IgD-negative memory B cell (primary cell): ENCODE data around the gene CNTNAP2. TPM values are rescaled to one million over a fixed set of nuclear protein-coding genes. Genes with fewer than 3 reads are reported as not detected.
"Not testable (repeated sequence)": the region's sequence is repeated elsewhere in the genome, so short reads cannot be mapped to it uniquely, and the experiment has no call there.

Experiments used
- H3K27ac Mint-ChIP-seq, 3 donors: one replicate each; pipeline ENCODE4 v1.8.0; 2020 to 2022; ENCODE audit warnings: mild to moderate bottlenecking in 3 of 3, mixed read lengths in 3 of 3, moderate library complexity in 1 of 3
- H3K27me3 Mint-ChIP-seq: one replicate; pipeline ENCODE4 v1.8.0; 2021; ENCODE audit warnings: mixed read lengths
- H3K36me3 Mint-ChIP-seq: one replicate; pipeline ENCODE4 v1.8.0; 2020; ENCODE audit warnings: mild to moderate bottlenecking, mixed read lengths
- H3K4me1 Mint-ChIP-seq, 3 donors: one replicate each; pipeline ENCODE4 v1.8.0; 2020 to 2022; ENCODE audit warnings: mixed read lengths in 3 of 3, mild to moderate bottlenecking in 1 of 3
- H3K4me3 Mint-ChIP-seq, 4 donors: one replicate each; pipeline ENCODE4 v1.8.0; 2020 to 2022; ENCODE audit warnings: mild to moderate bottlenecking in 4 of 4, mixed read lengths in 4 of 4, moderate library complexity in 3 of 4
- H3K9me3 Mint-ChIP-seq, 3 donors: one replicate each; pipeline ENCODE4 v1.8.0; 2020 to 2021; ENCODE audit warnings: mixed read lengths in 3 of 3, mild to moderate bottlenecking in 1 of 3
- polyA plus RNA-seq: library from polyadenylated mRNA; unstranded; fragments of 300-500 nt; fragmentation: Illumina TruSeq; gene quantifications from one replicate; pipeline ENCODE4 v1.2.3, GENCODE V29; 2021

Gene CNTNAP2
- polyA plus RNA-seq, 1 donor from 2014 or later: 47.3 TPM

DNA sequence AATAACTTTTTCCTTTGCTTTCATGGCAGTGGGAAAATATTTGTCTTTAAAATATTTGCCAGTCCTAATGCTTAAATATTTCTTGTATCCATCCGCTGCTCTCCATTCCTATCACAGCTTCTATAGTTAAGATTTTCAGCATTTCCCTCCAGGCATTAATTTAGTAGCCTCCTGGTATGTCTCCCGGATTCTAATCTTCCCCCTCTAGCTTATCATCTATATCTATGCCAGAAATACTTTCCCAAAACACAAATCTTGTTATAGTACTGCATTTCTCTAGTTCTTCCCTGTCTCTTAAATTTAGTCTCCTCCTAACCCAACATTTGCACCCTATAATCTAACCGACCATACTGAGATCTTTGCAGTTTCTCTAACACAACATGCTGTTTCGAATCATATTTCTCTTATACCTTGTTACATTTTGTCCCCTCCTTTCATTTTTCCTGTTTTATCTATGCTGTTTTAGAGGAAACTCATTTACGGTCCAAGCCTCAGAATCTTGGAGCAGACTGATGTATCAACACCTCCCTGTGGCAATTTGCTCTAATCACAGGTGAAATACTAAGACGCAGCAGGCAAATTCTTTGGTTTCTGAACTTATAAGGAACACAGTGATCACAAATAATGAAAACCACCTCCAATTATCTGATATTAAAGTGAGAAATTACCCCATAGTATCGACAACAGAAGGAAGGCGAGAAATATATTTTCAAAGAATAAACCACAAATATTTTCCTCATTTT is 10.3 kb downstream of the CNTNAP2 start:
- no peaks in the 10 kb centered on the region for H3K36me3 Mint-ChIP-seq
- H3K27ac Mint-ChIP-seq: no peak overlapping the region
- no peaks in the 10 kb centered on the region for H3K4me1 Mint-ChIP-seq
- H3K27me3 Mint-ChIP-seq: no peaks in the 10 kb centered on the region
- H3K4me3 Mint-ChIP-seq: no peak overlapping the region
- peaks cover 0 to 4% (median 3%) of the 10 kb centered on the region in 3 donors for H3K9me3 Mint-ChIP-seq

DNA sequence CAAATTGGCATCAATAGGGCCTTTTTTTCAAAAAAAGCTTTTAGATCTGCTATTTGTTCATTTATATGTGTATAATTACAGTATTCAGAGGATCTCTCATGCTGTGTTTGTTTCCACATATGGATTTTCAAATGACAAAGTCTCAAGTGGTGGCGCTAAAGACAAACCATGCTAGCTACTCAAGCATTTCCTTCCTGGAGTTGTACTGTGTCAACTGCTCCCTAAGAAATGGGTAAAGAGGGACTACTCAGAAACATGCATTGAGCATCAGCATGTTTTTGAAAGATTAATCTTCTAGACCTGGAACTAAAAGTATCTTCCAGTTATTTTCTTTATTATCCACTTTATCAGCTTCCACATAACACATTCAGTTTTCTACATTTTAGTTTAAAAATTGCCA is 12.7 kb downstream of the CNTNAP2 start:
- peaks cover 0 to 6% (median 3%) of the 10 kb centered on the region in 3 donors for H3K9me3 Mint-ChIP-seq
- H3K4me3 Mint-ChIP-seq: no peak overlapping the region
- no peaks in the 10 kb centered on the region for H3K4me1 Mint-ChIP-seq
- H3K27ac Mint-ChIP-seq: no peak overlapping the region
- H3K36me3 Mint-ChIP-seq: no peaks in the 10 kb centered on the region
- H3K27me3 Mint-ChIP-seq: no peaks in the 10 kb centered on the region

DNA sequence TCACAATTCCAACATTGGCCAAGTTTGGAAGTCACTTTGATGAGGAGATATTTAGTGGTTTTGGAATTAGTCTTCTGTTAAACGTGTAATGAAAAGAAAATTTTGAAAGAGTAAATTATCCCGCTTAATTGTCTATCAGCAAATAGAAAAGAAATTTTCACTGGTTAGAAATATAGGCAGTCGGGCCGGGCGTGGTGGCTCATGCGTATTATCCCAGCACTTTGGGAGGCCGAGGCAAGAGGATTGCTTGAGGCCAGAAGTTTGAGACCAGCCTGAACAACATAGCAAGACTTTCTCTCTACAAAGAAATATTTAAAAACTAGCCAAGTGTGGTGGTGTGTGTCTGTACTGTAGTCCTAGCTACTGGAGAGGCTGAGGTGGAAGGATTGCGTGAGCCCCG is 13.4 kb downstream of the CNTNAP2 start:
- Mint-ChIP-seq H3K27ac (no peak overlapping the region), H3K9me3 (peaks cover 0 to 6% (median 3%) of the 10 kb centered on the region in 3 donors), H3K4me1 (no peaks in the 10 kb centered on the region), H3K36me3 (no peaks in the 10 kb centered on the region), H3K4me3 (no peak overlapping the region), H3K27me3 (no peaks in the 10 kb centered on the region)

DNA sequence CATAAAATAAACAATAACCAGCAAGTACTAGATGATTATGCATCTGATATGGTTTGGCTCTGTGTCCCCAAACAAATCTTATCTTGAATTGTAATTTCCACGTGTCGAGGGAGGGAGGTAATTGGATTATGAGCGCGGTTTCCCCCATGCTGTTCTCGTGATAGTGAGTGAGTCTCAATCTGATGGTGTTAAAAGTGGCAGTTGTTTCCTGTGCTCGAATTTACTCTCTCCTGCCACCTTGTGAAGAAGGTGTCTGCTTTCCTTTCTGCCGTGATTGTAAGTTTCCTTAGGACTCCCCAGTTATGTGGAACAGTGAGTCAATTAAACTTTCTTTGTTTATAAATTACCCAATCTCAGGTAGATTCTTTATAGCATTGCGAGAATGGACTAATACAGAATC is 15.1 kb downstream of the CNTNAP2 start:
- H3K4me3 Mint-ChIP-seq: no peak overlapping the region
- peaks cover 0 to 6% (median 3%) of the 10 kb centered on the region in 3 donors for H3K9me3 Mint-ChIP-seq
- H3K27me3 Mint-ChIP-seq: no peaks in the 10 kb centered on the region
- no peaks in the 10 kb centered on the region for H3K36me3 Mint-ChIP-seq
- H3K27ac Mint-ChIP-seq: no peak overlapping the region
- H3K4me1 Mint-ChIP-seq: no peaks in the 10 kb centered on the region

DNA sequence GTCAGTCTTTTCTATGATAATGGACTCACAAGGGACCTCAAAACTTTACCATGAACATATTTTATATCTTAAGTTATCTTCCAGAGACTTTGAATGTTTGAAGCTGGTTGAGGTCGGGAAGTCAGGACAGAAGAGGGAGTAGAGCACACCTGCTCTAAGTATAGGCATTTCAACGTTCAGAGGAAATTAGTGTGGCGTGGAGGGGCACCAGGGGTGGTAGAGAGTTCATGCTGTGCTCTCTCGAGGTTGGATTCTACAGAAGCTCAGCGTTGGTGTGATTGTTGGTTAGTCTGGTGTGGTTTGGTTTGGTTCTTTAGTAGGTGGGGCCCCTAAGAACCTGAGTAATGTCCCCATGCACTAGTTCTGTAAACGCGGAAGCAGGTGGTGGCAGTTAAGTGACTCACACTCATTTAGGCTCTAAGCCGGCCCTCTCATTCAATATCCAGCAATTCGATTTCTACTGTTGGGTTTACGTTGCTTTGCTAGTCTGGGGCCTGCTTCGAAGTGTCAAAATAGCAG is 19.8 kb downstream of the CNTNAP2 start:
- no peaks in the 10 kb centered on the region for H3K4me1 Mint-ChIP-seq
- no peak overlapping the region for H3K4me3 Mint-ChIP-seq
- H3K27ac Mint-ChIP-seq: no peak overlapping the region
- H3K27me3 Mint-ChIP-seq: no peaks in the 10 kb centered on the region
- no peaks in the 10 kb centered on the region for H3K36me3 Mint-ChIP-seq
- peaks cover 0 to 6% (median 0%) of the 10 kb centered on the region in 3 donors for H3K9me3 Mint-ChIP-seq

DNA sequence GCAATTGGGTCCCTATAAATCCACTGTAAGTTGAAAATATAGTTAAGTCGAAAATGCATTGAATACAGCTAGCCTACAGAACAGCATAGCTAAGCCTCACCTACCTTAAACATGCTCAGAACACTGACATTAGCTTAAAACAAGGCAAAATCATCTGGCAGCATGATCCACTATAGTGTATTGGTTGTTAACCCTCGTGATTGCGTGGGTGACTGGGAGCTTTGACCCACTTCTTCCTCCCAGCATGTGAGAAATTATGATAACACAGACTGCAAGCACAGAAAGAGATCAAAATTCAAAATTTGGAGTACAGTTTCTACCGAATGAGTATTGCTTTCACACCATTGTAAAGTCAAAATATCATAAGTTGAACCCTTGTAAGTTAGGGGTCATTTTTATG is 22.3 kb downstream of the CNTNAP2 start:
- Mint-ChIP-seq H3K4me3 (no peak overlapping the region), H3K4me1 (no peaks in the 10 kb centered on the region), H3K27ac (no peak overlapping the region), H3K36me3 (no peaks in the 10 kb centered on the region), H3K27me3 (no peaks in the 10 kb centered on the region), H3K9me3 (no peaks in the 10 kb centered on the region)

DNA sequence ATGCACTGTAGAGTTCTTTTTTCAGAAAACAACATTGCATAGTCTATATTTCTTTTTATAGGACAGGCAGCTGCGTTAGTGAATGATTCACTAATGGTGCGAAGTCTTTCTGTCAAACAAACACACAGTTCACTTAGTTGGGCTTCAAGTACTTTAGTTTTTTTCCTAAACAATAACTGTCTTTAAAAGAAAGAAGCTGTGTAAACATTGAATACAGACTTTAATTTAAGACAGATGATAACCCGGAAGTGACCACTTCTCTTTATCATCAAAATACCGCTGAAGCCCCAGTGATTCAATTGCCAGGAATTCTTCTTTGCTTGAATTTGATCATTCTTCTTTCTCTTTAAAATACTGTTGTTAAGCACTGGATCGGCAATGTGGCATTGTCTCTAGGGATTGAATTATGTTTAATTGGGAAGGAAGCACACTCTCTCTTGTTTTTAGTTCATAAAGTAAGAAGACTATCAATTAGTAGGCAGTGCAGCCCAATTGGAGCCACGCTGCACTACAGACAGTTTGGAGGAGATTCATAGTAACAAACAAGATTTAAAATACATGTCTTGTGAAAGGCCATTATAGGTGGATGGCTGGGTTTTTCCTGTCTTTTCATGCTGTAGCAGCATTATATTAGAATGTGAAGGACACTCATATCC is 30.4 kb downstream of the CNTNAP2 start:
- Mint-ChIP-seq H3K4me3 (no peak overlapping the region), H3K9me3 (peaks cover 0 to 2% (median under 1%) of the 10 kb centered on the region in 3 donors), H3K27ac (no peak overlapping the region), H3K4me1 (no peaks in the 10 kb centered on the region), H3K27me3 (no peaks in the 10 kb centered on the region), H3K36me3 (no peaks in the 10 kb centered on the region)

DNA sequence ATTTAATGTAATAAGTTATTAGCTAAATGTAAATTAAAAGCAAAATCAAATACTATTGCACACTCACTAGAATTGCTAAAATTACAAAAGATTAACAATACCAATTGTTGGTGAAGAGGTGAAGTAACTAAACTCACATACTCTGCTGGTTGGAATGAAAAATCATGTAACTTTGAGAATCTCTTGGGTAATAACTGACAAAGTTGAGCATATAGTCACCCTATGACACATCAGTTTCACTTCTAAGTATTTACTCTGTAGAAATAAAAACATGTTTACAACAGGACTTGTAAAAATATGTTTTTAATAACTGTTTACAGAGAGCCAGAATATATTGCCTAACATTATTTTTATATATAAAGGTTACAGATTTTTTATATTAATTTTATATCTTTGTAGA is 33.6 kb downstream of the CNTNAP2 start:
- Mint-ChIP-seq H3K36me3 (peaks cover 1% of the 10 kb centered on the region), H3K27me3 (no peaks in the 10 kb centered on the region), H3K9me3 (peaks cover 0 to 4% (median 2%) of the 10 kb centered on the region in 3 donors), H3K27ac (no peak overlapping the region), H3K4me1 (no peaks in the 10 kb centered on the region), H3K4me3 (no peak overlapping the region)

DNA sequence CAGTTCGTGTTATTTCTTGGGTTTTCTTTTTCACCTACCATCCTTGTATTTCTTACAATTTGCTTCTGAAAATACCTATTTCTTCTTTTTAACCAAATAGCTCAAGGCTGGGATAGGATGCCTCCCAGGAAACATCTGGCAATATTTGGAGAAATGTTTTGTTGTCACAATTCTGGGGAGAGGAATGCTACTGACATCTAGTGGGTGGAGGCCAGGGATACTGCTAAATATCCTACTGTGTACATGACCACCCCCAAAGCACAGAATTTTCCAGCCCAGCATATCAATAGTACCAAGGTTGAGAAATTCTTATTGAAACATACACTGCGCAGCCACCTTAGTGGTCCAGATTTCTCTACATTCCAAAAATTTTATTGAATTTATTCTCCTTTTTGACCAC is 55.5 kb downstream of the CNTNAP2 start:
- H3K4me1 Mint-ChIP-seq: peaks cover 0 to 2% (median 0%) of the 10 kb centered on the region in 3 donors
- no peaks in the 10 kb centered on the region for H3K36me3 Mint-ChIP-seq
- peaks cover 0 to 15% (median 0%) of the 10 kb centered on the region in 3 donors for H3K9me3 Mint-ChIP-seq
- H3K27me3 Mint-ChIP-seq: no peaks in the 10 kb centered on the region
- no peak overlapping the region for H3K27ac Mint-ChIP-seq
- H3K4me3 Mint-ChIP-seq: no peak overlapping the region

DNA sequence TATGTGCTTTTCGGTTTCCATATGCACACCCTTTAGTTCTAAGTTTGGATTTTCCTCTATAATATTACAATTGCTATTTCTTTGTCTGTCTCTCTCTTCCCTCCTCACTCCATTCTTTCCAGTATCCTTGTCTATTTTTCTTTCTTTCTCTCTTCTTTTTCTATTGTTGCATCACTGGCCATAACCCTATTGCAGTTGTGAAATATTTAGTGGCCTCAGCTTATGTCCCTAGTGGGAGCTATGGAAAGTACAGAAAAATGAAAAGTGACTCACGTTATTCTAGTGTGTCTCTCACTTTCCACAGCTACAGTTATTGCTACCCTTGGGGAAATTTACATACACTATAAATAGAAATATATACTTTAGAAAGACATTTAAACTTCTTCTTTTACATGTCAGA is 59.1 kb downstream of the CNTNAP2 start:
- H3K27ac Mint-ChIP-seq: no peak overlapping the region
- peaks cover 0 to 2% (median 0%) of the 10 kb centered on the region in 3 donors for H3K4me1 Mint-ChIP-seq
- H3K9me3 Mint-ChIP-seq: peaks cover 0 to 4% (median 0%) of the 10 kb centered on the region in 3 donors
- H3K36me3 Mint-ChIP-seq: no peaks in the 10 kb centered on the region
- H3K4me3 Mint-ChIP-seq: no peak overlapping the region
- no peaks in the 10 kb centered on the region for H3K27me3 Mint-ChIP-seq

DNA sequence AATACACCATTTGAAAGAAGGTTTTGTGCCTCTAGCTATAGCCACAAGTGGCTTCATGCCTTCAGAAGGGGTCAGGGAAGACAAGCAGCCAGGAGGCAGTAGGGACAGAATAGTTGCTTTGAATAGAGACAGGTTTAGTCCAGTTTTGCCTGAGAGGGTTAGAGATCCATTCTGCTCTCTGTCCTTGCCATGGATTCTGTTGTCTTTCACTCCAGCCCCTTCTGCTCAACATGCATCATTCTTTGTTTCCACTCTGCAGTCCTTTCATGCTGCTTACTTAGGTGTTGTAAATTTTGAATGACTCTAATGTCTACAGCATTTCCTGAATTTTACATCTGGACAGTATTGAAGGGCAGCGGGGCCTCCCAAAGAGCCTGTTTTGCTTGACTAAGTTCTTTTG is 60.3 kb downstream of the CNTNAP2 start:
- Mint-ChIP-seq H3K9me3 (peaks cover 0 to 4% (median 0%) of the 10 kb centered on the region in 3 donors), H3K36me3 (no peaks in the 10 kb centered on the region), H3K27me3 (no peaks in the 10 kb centered on the region), H3K4me3 (no peak overlapping the region), H3K4me1 (peaks cover 0 to 2% (median 0%) of the 10 kb centered on the region in 3 donors), H3K27ac (no peak overlapping the region)

DNA sequence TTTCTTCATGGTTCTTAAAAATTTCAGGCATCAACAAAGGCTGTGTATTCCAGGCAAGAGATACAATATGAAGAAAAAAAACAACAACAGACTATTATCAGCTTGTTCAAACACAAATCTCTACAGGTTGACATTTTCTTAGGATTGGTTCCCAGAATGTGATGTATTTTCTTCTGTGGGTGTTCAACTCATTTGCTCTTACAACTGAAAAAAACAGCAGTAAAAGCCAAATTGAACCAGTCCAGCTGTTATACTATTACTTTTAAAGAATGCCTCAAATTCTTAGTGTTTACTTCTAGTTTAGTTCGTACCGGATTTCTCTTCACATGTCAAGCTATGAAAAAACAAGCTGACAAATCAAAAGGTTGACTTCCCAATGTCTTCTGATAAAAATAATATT is 60.7 kb downstream of the CNTNAP2 start:
- Mint-ChIP-seq H3K36me3 (no peaks in the 10 kb centered on the region), H3K4me1 (peaks cover 0 to 2% (median 0%) of the 10 kb centered on the region in 3 donors), H3K9me3 (peaks cover 0 to 4% (median 0%) of the 10 kb centered on the region in 3 donors), H3K27me3 (no peaks in the 10 kb centered on the region), H3K27ac (no peak overlapping the region), H3K4me3 (no peak overlapping the region)

DNA sequence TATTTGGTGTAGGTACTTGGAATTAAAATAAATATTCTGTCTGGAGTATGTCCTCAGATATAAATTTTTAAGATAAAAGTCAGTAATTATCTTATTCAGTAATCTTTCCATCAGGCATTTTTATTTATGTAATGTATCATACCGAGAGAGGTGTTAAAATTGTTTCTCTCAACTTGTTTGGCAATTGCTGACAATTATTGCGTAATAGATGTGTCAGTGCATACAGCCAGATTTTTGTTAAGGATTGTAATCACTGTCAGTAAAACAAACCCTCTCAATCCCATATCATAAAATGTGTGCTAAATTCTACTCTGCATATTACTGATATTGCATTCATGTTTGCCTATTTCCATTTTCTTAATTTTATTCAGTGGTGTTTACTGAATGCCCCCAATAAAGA is 69.2 kb downstream of the CNTNAP2 start:
- Mint-ChIP-seq H3K4me1 (no peaks in the 10 kb centered on the region), H3K4me3 (no peak overlapping the region), H3K36me3 (no peaks in the 10 kb centered on the region), H3K27me3 (no peaks in the 10 kb centered on the region), H3K27ac (no peak overlapping the region), H3K9me3 (peaks cover 0 to 6% (median 2%) of the 10 kb centered on the region in 3 donors)

DNA sequence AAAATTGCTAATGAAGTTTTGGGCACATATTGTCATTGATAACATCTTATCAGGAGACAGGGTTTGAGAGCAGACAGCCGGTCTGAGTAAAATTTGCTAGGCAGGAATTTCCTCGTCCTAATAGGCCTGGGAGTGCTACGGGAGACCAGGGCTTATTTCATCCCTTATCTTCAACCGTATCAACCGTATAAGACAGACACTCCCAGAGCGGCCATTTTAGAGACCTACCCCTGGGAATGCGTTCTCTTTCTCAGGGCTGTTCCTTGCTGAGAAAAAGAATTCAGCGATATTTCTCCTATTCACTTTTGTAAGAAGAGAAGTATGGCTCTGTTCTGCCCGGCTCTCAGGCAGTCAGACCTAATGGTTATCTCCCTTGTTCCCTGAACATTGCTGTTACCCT is 74.8 kb downstream of the CNTNAP2 start:
- not testable (repeated sequence) for H3K27me3 Mint-ChIP-seq, H3K4me1 Mint-ChIP-seq, H3K27ac Mint-ChIP-seq, H3K4me3 Mint-ChIP-seq, H3K36me3 Mint-ChIP-seq
- peaks cover 2 to 14% (median 13%) of the 10 kb centered on the region in 3 donors for H3K9me3 Mint-ChIP-seq

DNA sequence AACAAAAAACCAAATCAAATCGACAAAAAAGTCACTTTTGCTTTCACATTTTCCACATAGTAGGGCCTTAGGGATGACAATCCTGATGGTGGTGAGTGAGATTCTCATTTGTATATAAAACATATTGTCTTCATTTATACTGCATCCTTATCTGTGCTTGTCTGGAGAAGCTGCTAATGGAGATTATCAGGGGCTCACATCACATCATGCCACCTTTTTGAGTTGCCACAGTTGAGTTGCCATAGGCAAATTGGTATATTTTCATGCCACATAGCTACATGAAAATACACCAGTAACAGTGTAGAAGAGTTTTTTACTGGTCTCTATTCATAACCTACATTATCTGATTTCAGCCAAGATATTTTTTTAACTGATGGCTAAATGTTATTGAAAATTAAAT is 85.3 kb downstream of the CNTNAP2 start:
- H3K36me3 Mint-ChIP-seq: no peaks in the 10 kb centered on the region
- H3K27ac Mint-ChIP-seq: no peak overlapping the region

DNA sequence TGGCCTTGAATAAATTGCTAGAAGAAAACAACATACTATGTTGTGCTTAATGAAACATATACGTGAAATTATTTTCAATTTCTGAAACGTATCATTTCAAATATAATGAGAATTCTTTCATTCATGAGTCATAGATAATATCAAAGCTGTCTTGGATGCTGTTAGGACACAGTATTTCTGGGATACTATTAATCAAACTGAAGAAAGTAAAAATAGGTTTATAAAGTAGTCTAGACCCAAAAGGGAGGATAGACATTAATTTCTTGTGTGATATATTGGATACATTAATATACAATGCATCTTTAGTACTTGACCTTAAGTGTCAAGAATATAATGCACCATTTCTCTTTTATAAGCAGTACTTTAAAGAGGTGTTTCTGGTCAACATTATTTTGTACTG is 89.7 kb downstream of the CNTNAP2 start:
- H3K27me3 Mint-ChIP-seq: no peaks in the 10 kb centered on the region
- no peaks in the 10 kb centered on the region for H3K4me1 Mint-ChIP-seq
- H3K27ac Mint-ChIP-seq: no peak overlapping the region
- peaks cover 0 to 2% (median 0%) of the 10 kb centered on the region in 3 donors for H3K9me3 Mint-ChIP-seq
- H3K4me3 Mint-ChIP-seq: no peak overlapping the region
- H3K36me3 Mint-ChIP-seq: no peaks in the 10 kb centered on the region

More for the DNA sequence above, 85.3 kb downstream of the CNTNAP2 start:
- Mint-ChIP-seq H3K4me3 (no peak overlapping the region), H3K9me3 (no peaks in the 10 kb centered on the region), H3K27me3 (no peaks in the 10 kb centered on the region), H3K4me1 (no peaks in the 10 kb centered on the region)
